ENCODE measurements around the gene FBXO11.

The FBXO11 gene

DNA sequence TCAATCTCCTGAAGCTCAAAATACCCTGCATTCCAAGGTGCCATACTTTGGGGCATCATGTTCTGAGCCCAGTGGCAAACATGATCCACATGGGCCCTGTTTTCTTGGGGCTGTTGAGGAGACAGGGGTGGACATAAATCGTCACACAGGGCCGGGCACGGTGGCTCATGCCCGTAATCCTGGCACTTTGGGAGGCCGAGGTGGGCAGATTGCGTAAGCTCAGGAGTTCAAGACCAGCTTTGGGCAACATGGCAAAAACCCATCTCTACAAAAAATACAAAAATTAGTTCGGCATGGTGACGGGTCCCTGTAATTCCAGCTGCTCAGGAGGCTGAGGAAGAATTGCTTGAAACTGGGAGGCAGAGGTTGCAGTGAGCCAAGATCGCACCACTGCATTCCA is 137.0 kb downstream of the FBXO11 start:
- TF ChIP-seq, protein P1, sequence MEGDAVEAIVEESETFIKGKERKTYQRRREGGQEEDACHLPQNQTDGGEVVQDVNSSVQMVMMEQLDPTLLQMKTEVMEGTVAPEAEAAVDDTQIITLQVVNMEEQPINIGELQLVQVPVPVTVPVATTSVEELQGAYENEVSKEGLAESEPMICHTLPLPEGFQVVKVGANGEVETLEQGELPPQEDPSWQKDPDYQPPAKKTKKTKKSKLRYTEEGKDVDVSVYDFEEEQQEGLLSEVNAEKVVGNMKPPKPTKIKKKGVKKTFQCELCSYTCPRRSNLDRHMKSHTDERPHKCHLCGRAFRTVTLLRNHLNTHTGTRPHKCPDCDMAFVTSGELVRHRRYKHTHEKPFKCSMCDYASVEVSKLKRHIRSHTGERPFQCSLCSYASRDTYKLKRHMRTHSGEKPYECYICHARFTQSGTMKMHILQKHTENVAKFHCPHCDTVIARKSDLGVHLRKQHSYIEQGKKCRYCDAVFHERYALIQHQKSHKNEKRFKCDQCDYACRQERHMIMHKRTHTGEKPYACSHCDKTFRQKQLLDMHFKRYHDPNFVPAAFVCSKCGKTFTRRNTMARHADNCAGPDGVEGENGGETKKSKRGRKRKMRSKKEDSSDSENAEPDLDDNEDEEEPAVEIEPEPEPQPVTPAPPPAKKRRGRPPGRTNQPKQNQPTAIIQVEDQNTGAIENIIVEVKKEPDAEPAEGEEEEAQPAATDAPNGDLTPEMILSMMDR (IDR thresholded peaks at IDR 0.05) = no peak
- H3K4me1 ChIP-seq (ENCODE audit: control insufficient read depth in 1 of 2, insufficient read depth in 1 of 2, low read depth in 1 of 2, low read length in 1 of 2) = peaks cover 0 to 5% of the 10 kb centered on the region in 2 experiments
- H3K4me3 ChIP-seq (ENCODE audit: low read depth in 1 of 2, low read length in 1 of 2) = no peak overlapping the region
- no peak overlapping the region for H3K27ac ChIP-seq
- peaks cover 8% of the 10 kb centered on the region for H3K27me3 ChIP-seq
- no peaks in the 10 kb centered on the region for H3K9me3 ChIP-seq
- H3K36me3 ChIP-seq = no peaks in the 10 kb centered on the region

DNA sequence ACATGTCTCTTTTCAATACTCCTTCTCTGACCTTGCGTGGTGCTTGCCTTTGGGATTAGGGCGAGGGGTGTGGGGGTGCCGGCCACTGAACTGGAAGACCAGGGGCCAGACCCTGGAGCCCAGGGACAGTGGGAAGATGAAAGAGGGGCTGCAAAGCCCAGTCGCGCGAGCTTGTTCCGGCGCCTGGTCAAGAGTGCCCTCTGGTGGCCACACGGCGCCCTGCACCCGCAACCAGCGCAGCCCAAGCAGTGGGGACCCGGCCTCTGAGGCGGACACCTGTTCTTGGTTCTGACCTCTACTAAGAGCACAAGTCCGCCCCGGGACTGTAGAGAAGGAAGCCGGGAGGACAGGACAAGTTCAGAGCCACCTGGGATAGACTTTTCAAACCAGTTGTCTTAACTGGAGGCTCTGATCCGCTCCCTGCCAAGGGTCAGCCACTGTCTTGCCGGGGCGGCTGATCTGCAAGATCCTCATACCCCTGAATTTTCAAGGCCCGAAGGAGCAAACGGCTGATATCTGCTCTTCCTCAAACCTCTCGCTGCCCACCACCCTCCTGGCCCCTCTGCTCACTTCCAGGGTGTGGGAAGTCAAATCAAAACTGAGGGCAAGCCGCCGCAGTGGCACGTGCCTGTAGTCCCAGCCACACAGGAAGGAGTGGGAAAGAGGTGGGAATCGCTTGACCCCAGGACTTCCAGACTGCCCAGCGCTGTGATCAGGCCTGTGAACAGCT is 138.3 kb downstream of the FBXO11 start:
- H3K27me3 ChIP-seq = peaks cover 15% of the 10 kb centered on the region
- no peaks in the 10 kb centered on the region for H3K36me3 ChIP-seq
- no peak overlapping the region for H3K4me3 ChIP-seq (ENCODE audit: low read depth in 1 of 2, low read length in 1 of 2)
- no peaks in the 10 kb centered on the region for H3K9me3 ChIP-seq
- H3K27ac ChIP-seq = no peak overlapping the region
- TF ChIP-seq, protein P1 (IDR thresholded peaks at IDR 0.05) = peak; percentile 97
- peaks cover 0 to 5% of the 10 kb centered on the region in 2 experiments for H3K4me1 ChIP-seq (ENCODE audit: control insufficient read depth in 1 of 2, insufficient read depth in 1 of 2, low read depth in 1 of 2, low read length in 1 of 2)

DNA sequence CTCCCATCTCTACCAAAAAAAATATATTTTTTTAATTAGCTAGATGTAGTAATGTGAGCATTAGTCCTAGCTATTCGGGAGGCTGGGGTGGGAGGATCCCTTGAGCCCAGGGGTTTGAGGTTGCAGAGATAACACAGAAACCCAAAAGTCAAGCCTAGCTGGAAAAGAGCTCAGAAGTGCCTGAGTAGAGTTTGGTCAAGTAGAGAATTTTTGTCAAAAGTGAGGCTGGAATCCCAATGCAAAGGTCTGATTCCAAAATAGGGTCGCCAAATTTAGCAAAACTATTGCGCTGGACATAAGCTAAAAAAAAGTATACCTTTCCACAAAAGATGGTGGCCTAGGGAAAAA is 138.8 kb downstream of the FBXO11 start:
- H3K27me3 ChIP-seq = peaks cover 15% of the 10 kb centered on the region
- peaks cover 0 to 5% of the 10 kb centered on the region in 2 experiments for H3K4me1 ChIP-seq (ENCODE audit: control insufficient read depth in 1 of 2, insufficient read depth in 1 of 2, low read depth in 1 of 2, low read length in 1 of 2)
- no peak overlapping the region for H3K4me3 ChIP-seq (ENCODE audit: low read depth in 1 of 2, low read length in 1 of 2)
- no peaks in the 10 kb centered on the region for H3K9me3 ChIP-seq
- TF ChIP-seq, protein P1 (IDR thresholded peaks at IDR 0.05) = no peak
- no peak overlapping the region for H3K27ac ChIP-seq
- no peaks in the 10 kb centered on the region for H3K36me3 ChIP-seq

DNA sequence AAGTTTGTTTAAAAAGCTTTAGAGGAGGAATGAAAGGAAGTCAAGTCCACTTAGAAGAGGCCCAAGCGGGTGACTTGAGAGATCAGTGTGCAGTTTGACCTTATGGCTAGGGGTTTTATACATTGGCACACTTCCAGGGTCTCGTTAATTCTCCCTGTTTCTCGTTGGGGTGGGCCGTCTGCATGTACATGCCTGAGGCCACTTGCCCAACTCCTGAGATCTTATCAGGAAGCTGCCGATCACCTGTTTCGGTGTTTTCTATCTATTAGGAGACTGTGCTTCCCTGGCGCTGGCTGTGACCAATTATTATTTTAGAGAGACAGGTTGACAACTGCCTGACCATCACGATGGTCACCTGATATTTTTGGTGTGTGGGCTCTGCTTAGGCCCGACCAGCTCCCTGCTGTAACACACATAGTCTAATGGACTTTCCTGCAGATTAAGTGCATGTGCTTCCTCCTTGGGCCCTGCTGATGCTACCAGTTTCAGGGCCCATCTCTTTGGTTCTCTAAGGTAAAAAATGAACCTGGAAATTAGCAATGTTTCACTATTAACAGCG is 154.4 kb downstream of the FBXO11 start:
- Histone ChIP-seq H3K4me1 (ENCODE audit: control insufficient read depth in 1 of 2, insufficient read depth in 1 of 2, low read depth in 1 of 2, low read length in 1 of 2) (peaks cover 0 to 4% of the 10 kb centered on the region in 2 experiments), H3K4me3 (ENCODE audit: low read depth in 1 of 2, low read length in 1 of 2) (no peak overlapping the region), H3K27ac (peak overlapping the region; percentile 37), H3K27me3 (no peaks in the 10 kb centered on the region), H3K9me3 (no peaks in the 10 kb centered on the region), H3K36me3 (no peaks in the 10 kb centered on the region)
- TF ChIP-seq, protein P1 (IDR thresholded peaks at IDR 0.05) = no peak

DNA sequence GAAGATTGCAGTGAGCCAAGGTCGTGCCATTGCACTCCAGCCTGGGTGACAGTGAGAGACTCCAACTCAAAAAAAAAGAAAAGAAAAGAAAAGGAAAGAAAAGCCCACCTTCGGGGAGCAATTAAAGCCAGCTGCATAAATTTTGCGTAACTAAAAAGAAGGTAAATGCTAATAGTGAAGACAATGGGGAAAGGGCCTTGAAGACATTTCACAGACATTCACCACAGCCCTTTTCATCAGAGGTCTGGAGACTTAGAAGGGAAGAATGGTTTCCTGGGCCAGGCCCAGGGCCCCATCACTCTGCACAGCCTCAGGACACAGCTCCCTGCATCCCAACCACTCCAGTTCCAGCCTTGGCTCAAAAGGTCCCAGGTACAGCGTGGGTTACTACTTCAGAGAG is 158.4 kb downstream of the FBXO11 start:
- Histone ChIP-seq H3K27me3 (no peaks in the 10 kb centered on the region), H3K9me3 (no peaks in the 10 kb centered on the region), H3K36me3 (no peaks in the 10 kb centered on the region), H3K27ac (no peak overlapping the region), H3K4me3 (ENCODE audit: low read depth in 1 of 2, low read length in 1 of 2) (no peak overlapping the region), H3K4me1 (ENCODE audit: control insufficient read depth in 1 of 2, insufficient read depth in 1 of 2, low read depth in 1 of 2, low read length in 1 of 2) (peaks cover 0 to 4% of the 10 kb centered on the region in 2 experiments)
- TF ChIP-seq, protein P1 (IDR thresholded peaks at IDR 0.05) = no peak

Measured in neutrophil (primary cell).